Stimulated activated CD4-positive, alpha-beta T cell treated with anti-CD3 and anti-CD28 coated beads, Interleukin-2, amount 100 ng/mL, for 24 hours (primary cell): ENCODE results near the gene STK17A.
"Not testable (repeated sequence)": the region's sequence is repeated elsewhere in the genome, so short reads cannot be mapped to it uniquely, and the experiment has no call there.

Experiments used
- DNase-seq, 2 donors: peaks; one replicate each; pipeline ENCODE4 v3.0.0-alpha.2; 2020

Gene STK17A

GRCh38 chr7:43660141-43660540 lies 77.2 kb downstream of the STK17A start:
- DNase-seq: no peak

GRCh38 chr7:43664681-43665080 lies 81.8 kb downstream of the STK17A start:
- no peak for DNase-seq

- no peak for DNase-seq
Observed at GRCh38 chr7:43666938-43667337, 84.0 kb downstream of the STK17A start.

GRCh38 chr7:43668035-43668434 lies 85.1 kb downstream of the STK17A start:
- no peak for DNase-seq

- peak; percentile 79 to 84 for DNase-seq
Observed at GRCh38 chr7:43669286-43670081, 86.6 kb downstream of the STK17A start.

- no peak for DNase-seq
Observed at GRCh38 chr7:43671521-43671920, 88.6 kb downstream of the STK17A start.

GRCh38 chr7:43673243-43673976 lies 90.5 kb downstream of the STK17A start:
- not testable (repeated sequence) for DNase-seq

GRCh38 chr7:43674559-43675436 lies 91.9 kb downstream of the STK17A start:
- DNase-seq: no peak
